Right ventricle myocardium superior (tissue), 1 donor: ENCODE measurements around the gene STARD7. TPM values are rescaled to one million over a fixed set of nuclear protein-coding genes. Genes with fewer than 3 reads are reported as not detected.
"Not testable (repeated sequence)": the region's sequence is repeated elsewhere in the genome, so short reads cannot be mapped to it uniquely, and the experiment has no call there.

Experiments
- ATAC-seq: fragments of 200-7000 bp; cut with Tn5 transposase; one replicate; pipeline ENCODE4 v1.9.1; 2020; ENCODE audit warnings: mild to moderate bottlenecking; ENCODE audit not compliant: poor library complexity
- DNase-seq: peaks from one replicate; pipeline ENCODE4 v3.0.0-alpha.2; 2020
- intact Hi-C: fragments of 100-400 bp; cut with DNase I; formaldehyde crosslinking; loops from one replicate; pipeline ENCODE4 v1.11.2; 2022
- total RNA-seq: library from RNA; stranded (reverse); fragmentation: NEBNext Ultra II Directional; extraction: Animal tissue kit (Norgen Biotek cat#: 25700); gene quantifications from one replicate; pipeline ENCODE4 v1.2.1, GENCODE V29; 2021
- donor health status: DM: no; HTN: yes; CAD: no; lungs with severe emphysema.

STARD7 gene
- total RNA-seq, 1 donor from 2014 or later, result 179 TPM

DNA sequence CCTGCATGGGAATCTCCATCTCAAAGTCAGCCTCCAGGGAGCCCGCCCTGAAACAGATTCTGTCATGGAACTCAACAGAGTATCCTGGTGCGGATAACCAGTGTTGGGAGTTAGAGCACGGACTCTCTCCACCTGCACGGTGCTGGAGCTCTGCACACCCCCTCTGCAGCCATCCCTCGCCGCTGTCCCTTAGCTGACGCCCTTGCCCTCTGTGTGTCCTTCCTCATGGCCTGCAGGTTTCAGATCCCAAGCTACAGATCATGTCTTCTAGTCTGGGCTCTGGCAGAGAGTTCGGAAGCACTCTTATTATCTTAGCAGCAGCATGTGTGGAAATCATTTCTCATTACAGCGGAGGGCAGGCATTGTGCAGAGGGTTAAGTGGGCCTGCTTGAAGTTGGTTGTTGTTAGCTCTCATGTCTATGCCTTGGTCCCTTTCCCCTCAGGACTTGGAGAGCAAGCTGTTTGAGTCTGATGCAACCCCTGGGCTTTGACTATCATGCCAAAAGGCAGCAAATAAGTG lies 31.2 kb upstream of the STARD7 start:
- intact Hi-C loops, result no loop called here
- peak; percentile 51 for ATAC-seq
- DNase-seq, result no peak

DNA sequence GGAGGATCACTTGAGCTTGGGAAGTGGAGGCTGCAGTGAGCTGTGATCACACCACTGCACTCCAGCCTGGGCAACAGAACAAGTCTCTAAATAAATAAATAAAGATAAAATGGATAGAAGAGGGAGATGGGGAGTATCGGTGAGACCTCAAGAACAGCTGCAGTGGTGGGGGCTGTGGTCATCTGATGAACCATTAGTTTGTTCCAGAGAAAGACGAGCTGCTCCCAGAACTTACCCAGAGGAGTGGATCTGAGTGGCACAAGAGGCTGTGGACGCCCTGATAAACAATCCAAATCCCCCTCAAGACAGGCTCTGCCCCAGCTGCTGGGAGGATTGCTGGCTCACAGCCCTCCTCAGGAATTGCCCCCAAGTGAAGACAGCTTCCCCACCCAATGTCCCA lies 30.5 kb upstream of the STARD7 start:
- no peak for DNase-seq
- no peak for ATAC-seq
- intact Hi-C loops, result no loop called here

DNA sequence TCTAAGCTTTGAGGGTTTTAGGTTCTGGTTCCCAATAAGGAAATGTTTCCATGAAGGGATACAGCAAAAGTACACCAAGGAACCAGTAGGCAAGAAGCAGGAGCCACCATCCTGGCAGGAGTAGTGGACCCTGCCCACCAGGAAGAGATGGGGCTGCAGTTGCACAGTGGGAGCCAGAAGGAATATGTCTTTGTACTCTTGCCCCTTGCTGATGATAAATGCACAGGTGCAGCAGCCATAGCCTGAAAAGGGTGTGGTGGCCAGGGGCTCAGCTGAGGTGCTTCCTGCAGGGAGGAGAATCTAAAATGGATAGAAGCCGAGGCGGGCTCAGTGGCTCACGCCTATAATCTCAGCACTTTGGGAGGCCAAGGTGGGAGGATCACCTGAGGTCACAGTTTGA lies 29.6 kb upstream of the STARD7 start:
- ATAC-seq (no peak), DNase-seq (no peak)
- intact Hi-C loops, result no loop called here

DNA sequence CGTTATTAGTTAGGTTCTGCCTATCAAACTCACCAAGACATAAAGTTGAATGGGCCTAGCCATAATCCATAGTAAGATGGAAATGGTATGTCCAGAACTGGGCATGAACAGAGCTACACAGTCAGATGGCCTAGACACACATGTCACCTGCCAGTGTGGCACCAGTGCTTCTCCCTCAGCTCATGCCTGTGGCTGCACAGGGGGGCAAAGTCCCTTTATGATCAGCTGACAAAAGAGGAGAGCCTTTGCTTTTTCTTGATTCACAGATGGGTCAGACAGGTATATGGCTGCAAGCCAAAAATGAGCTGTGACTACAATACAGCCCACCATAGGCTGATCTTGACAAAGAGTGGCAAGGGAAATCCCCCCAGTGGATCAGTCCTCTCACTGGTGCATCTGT lies 28.3 kb upstream of the STARD7 start:
- intact Hi-C loops, result no loop called here
- no peak for DNase-seq
- no peak for ATAC-seq

DNA sequence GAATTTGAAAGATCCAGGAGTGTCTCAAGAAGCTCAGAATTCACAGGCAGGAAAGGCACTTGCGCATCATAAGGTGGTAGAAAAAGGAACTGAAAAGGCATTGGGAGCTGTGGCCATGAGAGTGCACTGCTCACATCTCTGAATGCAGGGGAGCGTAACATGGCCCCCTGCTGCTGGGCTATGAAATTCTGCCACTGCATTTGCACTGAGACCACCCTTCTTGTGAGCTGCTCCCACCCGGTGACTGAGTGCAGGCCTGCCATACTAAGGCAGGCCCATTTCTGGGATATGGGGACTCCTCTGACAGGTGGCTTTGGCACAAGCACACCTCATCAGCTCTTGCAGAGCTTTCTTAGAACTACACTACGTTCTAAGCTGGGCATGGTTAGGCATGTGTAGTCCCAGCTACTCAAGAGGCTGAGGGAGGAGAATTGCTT lies 25.3 kb upstream of the STARD7 start:
- intact Hi-C loops, result no loop called here
- ATAC-seq, result no peak

DNA sequence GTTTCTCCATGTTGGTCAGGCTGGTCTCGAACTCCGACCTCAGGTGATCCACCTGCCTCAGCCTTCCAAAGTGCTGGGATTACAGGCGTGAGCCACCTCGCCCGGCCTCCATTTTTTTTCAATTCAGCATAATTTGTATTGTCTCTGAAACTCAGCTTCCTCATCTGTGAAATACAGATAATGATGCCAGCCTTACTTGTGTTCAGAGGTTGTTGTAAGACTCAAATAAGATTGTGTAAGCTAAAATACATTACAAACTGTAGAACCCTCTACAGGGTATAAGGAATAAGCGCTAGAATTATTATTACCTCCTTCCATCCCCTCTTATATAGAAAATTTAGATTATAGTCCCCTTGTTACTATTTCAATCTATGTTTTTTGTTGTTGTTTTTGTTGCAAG lies 24.8 kb upstream of the STARD7 start:
- ATAC-seq, result no peak
- no peak for DNase-seq
- intact Hi-C loops, result no loop called here

More for the DNA sequence above, 25.3 kb upstream of the STARD7 start:
- DNase-seq, result no peak

DNA sequence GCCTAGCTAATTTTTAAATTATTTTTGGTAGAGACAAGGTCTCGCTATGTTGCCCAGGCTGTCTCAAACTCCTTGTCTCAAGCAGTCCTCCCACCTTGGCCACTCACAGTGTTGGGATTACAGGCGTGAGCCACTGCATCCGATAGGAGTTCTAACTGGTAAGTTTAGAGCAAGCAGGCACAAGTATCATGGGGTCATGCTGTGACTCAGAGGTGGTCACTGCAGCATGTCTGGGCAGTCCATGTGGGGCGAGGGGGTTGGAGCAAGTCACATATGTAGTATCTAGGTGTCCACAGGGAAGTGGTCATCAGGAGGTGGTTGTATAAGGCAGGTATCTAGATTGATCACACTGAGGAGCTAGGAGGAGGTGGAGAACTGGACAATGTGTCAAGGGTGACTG lies 22.7 kb upstream of the STARD7 start:
- intact Hi-C loops, result no loop called here
- no peak for DNase-seq
- no peak for ATAC-seq

DNA sequence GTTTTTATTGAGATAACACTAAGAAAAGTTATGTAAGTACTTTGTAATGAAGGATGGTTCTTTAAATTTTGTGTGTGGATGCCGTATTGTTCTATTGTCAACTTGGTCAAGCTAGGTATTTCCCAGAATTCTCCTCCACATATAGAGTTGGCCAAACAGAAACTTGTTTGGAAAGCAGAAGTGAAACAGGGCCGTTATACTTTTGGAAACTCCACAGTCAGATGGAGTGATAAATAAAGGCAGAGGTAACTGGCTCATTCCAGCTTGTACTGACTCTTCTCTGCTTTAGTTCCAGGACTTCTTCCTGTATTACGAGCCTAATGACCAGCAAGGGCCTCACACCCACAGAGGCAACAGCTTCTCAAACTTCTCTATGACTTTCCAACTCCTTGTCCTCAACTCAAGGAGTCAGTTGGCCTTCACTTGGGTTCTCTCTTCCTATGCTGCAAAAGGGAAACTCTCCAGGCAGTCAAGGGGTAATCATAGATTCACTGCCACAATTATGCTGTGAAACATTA lies 16.4 kb upstream of the STARD7 start:
- DNase-seq (no peak), ATAC-seq (no peak)
- intact Hi-C loops, result no loop called here

DNA sequence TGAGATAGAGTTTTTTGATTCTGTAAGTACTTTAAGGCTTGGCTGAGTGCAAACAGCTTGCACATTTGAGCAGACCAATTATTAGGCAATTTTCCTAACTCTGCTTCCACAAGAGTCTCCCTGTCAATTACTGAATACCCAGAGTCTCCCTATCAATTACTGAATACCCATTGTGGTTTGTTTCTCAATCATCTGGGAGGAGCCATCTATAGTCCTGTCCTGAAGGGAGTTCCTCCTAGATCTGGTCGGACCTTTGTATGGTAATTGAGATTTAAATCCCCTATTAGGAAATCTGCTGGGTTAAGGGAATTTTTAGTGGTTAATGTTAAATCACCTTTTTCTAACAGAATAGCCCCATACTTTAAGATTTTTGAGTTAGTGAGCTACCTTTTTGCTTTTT lies 12.5 kb upstream of the STARD7 start:
- ATAC-seq, intact Hi-C loops, DNase-seq: not testable (repeated sequence)

DNA sequence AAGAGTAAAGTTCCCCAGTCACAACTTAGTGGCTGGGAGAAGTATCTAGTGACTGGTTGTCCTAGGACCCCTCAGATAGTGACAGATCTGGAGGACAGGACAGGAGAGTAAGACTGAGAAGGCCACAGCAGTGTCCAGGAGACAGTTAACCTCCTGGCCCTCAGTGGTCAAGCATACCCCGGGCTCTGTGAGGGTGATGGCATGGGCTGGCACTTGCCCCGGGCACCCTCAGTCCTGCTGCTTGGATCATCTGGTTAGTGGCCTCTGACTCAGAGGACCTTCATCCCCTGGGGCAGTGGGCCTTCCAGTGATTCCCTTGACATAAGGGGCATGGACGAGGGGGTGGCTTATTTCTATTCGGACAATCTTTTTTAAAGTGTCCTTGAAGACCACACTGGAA lies 11.3 kb upstream of the STARD7 start:
- ATAC-seq, intact Hi-C loops, DNase-seq: not testable (repeated sequence)

DNA sequence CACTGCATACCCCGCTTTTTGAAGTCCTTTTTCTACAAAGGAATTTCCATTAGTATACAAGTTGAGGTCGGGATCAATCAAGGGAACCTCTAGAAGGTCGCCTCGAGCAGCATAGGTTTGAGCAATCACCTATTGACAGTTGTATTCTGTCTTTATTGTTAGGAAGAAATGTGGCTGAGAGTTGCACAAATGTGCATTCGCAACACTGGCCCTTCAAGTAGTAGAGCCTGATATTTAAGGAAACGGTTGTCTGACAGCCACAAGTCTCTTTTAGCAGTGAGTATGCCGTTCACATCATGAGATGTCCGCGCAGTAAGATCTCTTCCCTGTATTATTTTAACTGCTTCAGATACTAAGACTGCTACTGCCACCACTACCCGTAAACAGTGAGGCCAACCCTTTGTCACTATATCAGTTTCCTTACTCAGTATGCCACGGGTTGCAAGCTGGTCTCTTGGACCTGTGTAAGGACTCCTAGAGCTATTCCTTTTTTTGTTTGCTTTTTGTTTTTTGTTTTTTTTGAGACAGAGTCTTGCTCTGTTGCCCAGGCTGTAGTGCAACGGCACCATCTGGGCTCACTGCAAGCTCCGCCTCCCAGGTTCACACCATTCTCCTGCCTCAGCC lies 10.0 kb upstream of the STARD7 start:
- ATAC-seq (no peak), DNase-seq (no peak)
- intact Hi-C loops, result no loop called here

DNA sequence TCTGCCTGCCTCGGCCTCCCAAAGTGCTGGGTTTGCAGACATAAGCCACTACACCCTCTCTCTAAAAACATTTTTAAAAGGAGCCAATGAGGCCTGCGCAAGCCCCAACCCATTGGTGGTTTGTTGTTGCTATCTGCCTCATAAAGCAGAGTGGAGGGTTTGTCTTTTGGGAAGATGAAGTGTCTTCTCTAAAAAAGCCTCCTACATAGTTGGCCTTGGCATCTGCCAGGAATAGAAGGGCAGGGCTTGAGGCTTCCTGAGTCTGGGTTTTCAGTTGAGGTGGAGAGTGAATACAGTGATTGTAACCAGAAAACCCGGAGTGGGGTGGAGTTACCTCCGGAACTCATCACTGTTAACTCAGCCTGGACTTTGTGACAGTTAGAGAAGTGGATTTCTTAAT lies 5.9 kb upstream of the STARD7 start:
- intact Hi-C loops, result no loop called here
- ATAC-seq (no peak), DNase-seq (no peak)

DNA sequence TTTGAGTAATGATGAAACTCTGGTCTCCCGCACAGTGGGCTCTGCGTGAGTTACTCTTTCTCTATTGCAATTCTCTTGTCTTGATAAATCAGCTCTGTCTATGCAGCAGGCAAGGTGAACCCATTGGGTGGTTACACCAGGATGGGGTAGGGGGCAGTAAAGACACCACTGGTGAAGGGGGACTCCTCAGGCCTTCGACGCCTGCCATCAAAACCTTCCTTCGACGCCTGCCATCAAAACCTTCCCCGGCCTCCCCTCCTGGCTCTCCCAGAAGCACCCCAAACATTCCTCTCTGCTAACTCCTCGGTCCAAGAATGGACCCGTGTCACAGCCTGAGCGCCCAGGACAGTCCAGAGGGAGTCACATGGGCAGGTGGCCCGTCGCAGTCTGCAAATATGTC lies 4.8 kb upstream of the STARD7 start:
- ATAC-seq, result no peak
- no peak for DNase-seq
- intact Hi-C loops, result no loop called here

DNA sequence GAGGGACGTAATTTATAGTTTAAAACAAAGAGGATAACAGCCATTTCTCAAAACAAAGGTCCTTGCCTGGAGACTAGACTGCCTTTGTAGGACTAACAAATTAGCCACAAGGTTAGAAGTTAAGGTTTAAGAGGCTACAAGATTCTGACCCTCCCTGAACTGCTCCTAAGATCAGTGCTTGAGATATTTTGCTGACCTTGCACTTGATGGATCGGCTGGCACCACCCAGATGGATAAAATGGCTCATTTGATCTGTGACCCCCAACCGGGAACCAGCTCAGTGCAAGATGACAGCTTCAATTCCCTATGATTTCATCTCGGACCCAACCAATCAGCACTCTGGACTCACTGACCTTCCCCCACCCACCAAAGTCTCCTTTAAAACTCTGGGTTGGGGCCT lies 3.7 kb upstream of the STARD7 start:
- DNase-seq, result no peak
- no peak for ATAC-seq
- intact Hi-C loops, result no loop called here

DNA sequence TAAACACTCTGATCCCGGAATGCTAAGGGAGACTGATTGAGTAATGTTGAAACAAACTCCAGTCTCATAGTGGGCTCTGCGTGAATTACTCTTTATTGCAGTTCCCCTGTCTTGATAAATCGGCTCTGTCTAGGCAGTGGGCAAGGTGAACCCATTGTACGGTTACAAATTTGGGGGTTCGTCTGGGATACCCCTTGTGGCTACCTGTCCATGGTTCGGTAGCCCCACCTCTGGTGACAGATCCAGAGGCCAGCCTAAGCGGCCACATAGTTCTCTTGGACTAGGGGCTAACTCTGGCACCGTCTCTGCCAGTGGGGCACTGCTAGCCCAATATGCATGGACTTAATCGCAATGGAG lies 1.1 kb upstream of the STARD7 start:
- intact Hi-C loops, result loop anchor here (2.0 kb wide), 1 partner anchor 51 kb away; no protein-coding TSS in a partner anchor
- DNase-seq (no peak), ATAC-seq (no peak)

DNA sequence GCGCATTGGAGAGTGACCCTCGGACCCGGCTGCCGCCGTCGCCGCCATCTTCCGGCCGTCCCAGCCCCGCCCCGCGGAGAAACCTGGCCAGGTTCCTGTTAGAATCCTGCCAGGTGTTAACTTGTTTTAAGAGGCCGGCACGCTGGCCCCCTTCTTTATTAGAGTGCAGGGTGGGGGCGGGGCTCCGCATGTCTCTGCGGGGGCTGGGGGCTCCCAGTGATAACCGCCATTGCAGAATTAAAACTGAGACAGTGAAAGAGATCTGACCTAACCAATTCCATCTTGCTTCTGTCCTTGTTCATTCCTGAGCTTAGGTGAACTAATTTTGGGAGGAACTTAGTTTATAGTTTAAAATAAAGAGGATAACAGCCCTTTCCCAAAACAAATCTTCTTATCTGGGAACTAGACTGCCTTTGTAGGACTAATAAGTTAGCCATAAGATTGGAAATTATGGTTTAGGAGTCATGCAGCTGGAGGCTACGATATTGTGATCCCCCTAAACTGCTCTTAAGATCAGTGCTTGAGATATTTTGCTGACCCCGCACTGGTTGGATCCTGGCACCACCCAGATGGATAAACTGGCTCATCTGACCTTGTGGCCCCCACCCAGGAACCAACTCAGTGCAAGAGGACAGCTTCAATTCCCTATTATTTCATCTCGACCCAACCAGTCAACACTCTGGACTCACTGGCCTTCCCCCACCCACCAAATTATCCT lies 543 bp upstream of the STARD7 start:
- no peak for ATAC-seq
- DNase-seq, result no peak
- intact Hi-C loops, result loop anchor here (2.0 kb wide), 1 partner anchor 52 kb away; no protein-coding TSS in a partner anchor

DNA sequence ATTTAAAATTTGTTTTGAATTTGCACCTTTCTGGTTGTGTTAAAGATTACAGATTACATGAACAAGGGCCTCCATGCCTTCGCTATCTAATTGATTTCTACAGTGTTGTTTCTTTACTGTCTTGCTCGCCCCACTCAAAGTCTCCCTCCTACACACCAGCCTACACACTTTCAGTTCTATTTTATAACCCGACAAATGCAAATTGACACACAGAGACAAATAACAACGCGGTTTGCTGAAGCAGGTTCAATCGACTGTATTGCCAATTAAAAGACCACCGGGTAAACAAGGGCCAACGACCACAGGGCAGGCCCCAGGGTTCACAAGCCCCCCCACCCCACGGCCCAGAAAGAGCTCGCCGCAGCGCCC lies 869 bp downstream of the STARD7 start:
- ATAC-seq (no peak), DNase-seq (no peak)
- intact Hi-C loops, result loop anchor here (2.0 kb wide), 1 partner anchor 53 kb away; no protein-coding TSS in a partner anchor

DNA sequence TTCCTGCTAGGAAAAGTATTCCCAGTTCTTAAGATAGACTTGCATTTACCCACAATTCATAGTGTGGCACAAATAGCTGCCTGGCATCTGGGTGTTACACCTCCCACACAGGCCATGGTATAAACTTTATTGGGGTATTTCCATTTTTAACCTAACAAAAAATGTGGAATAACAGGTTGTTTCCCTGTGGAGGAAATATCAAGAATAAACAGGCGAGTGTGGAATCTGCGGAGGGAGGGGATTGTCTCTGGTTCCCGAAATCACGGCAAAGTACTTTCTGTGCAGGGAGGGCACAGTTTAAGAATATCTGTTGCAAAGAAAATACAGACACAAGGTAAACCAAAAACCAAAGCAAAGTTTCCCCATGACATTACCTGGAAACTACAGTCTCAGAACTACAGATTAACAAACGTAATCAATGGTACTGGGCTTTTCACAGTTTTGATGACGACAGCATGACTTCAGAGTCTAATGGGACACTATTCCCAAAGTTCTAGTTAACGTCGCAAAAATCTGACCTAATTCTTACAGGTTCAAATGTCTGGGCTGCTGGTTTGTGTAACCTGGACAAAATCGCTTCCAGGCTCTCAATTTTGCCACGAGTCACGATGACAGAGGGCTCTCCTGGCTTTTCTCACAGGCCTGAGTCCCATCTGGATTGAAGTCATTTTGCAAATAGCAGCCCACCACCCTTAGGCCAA lies 1.4 kb downstream of the STARD7 start:
- intact Hi-C loops, result no loop called here
- ATAC-seq (no peak), DNase-seq (no peak)

DNA sequence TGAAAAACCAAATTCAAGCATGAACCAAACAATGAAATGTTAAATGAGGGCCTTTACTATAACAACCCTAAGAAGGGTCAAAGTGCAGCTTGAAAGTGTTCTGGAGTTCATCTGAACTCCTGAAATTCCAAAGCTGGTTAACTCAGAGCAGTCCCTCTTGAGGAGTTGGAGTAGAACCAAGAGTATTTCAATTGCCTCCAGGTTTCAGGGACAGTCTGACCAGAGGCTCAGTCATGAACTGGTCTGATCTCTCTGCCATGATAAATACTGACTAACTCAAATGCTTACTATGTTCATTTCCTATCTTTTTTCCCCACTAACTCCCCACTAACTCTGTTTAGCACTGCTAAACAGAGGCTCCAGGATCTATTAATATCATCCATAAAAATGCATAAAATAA lies 2.7 kb downstream of the STARD7 start:
- intact Hi-C loops, result no loop called here
- ATAC-seq (no peak), DNase-seq (no peak)
